GM23338 (cell line): ENCODE data around the gene SORCS2. TPM values are rescaled to one million over a fixed set of nuclear protein-coding genes. Genes with fewer than 3 reads are reported as not detected.

Experiments used
- ATAC-seq: fragments of 200-7000 bp; cut with Tn5 transposase; 3 replicates; pipeline ENCODE4 v1.9.1; 2020
- DNase-seq: peaks from one replicate; pipeline ENCODE4 v3.0.0-alpha.2; 2015; ENCODE audit warnings: low spot score
- H2AFZ ChIP-seq: fragments of 200-600 bp; sonication (generic); 2 replicates; pipeline ENCODE4 v1.8.0; 2016; ENCODE audit warnings: antibody characterized with exemption, mild to moderate bottlenecking, moderate library complexity
- H3F3A ChIP-seq: fragments of 200-600 bp; sonication (generic); replicated peaks from 2 replicates; pipeline ENCODE4 v1.8.0; 2017; ENCODE audit warnings: antibody characterized with exemption, mixed run types, low read depth
- H3K27ac ChIP-seq: fragments of 200-600 bp; sonication (generic); 2 replicates; pipeline ENCODE4 v1.6.1; 2016; ENCODE audit warnings: low read depth
- H3K27me3 ChIP-seq: fragments of 200-600 bp; sonication (generic); 2 replicates; pipeline ENCODE4 v1.8.0; 2016; ENCODE audit warnings: mild to moderate bottlenecking, mixed run types, moderate library complexity; ENCODE audit not compliant: insufficient read depth
- H3K36me3 ChIP-seq: fragments of 200-600 bp; sonication (generic); 2 replicates; pipeline ENCODE4 v1.8.0; 2016; ENCODE audit warnings: mild to moderate bottlenecking; ENCODE audit not compliant: insufficient read depth
- H3K4me1 ChIP-seq: fragments of 200-600 bp; sonication (generic); 2 replicates; pipeline ENCODE4 v1.8.0; 2016; ENCODE audit warnings: mild to moderate bottlenecking, moderate library complexity; ENCODE audit not compliant: insufficient read depth
- H3K4me2 ChIP-seq: fragments of 200-600 bp; sonication (generic); 2 replicates; pipeline ENCODE4 v1.7.1; 2017; ENCODE audit warnings: mixed run types
- H3K4me3 ChIP-seq: fragments of 200-600 bp; sonication (generic); 2 replicates; pipeline ENCODE4 v1.6.1; 2016; ENCODE audit warnings: mixed run types
- H3K79me2 ChIP-seq: fragments of 200-600 bp; sonication (generic); replicated peaks from 2 replicates; pipeline ENCODE4 v1.8.0; 2017; ENCODE audit warnings: mild to moderate bottlenecking; ENCODE audit not compliant: insufficient read depth
- H3K9me2 ChIP-seq: fragments of 200-600 bp; sonication (generic); 2 replicates; pipeline ENCODE4 v1.8.0; 2017; ENCODE audit not compliant: insufficient read depth
- H4K20me1 ChIP-seq: fragments of 200-600 bp; sonication (generic); replicated peaks from 2 replicates; pipeline ENCODE4 v1.8.0; 2017; ENCODE audit warnings: mild to moderate bottlenecking; ENCODE audit not compliant: insufficient read depth
- H3K27ac Mint-ChIP-seq: 2 replicates; pipeline ENCODE4 v1.8.0; 2020; ENCODE audit warnings: inconsistent platforms, mild to moderate bottlenecking, moderate library complexity, mixed read lengths
- H3K27me3 Mint-ChIP-seq: 3 replicates; pipeline ENCODE4 v1.8.0; 2022; ENCODE audit warnings: low read depth, mild to moderate bottlenecking, moderate library complexity, mixed read lengths, inconsistent platforms; ENCODE audit not compliant: insufficient read depth, poor library complexity
- H3K36me3 Mint-ChIP-seq: 3 replicates; pipeline ENCODE4 v1.8.0; 2021; ENCODE audit warnings: low read depth, mild to moderate bottlenecking, inconsistent platforms, moderate library complexity, mixed read lengths
- H3K4me1 Mint-ChIP-seq: 3 replicates; pipeline ENCODE4 v1.8.0; 2020; ENCODE audit warnings: mild to moderate bottlenecking, inconsistent platforms, mixed read lengths
- H3K4me3 Mint-ChIP-seq: 3 replicates; pipeline ENCODE4 v1.8.0; 2021; ENCODE audit warnings: moderate library complexity, mild to moderate bottlenecking, inconsistent platforms, mixed read lengths
- H3K9me3 Mint-ChIP-seq: 3 replicates; pipeline ENCODE4 v1.8.0; 2020; ENCODE audit warnings: moderate library complexity, mild to moderate bottlenecking, inconsistent platforms, mixed read lengths
- EZH2 ChIP-seq: fragments of 200-600 bp; sonication (generic); IDR thresholded peaks from one replicate; pipeline ENCODE4 v1.8.0; 2017; ENCODE audit warnings: antibody characterized with exemption, mild to moderate bottlenecking, low read depth; ENCODE audit not compliant: unreplicated experiment
- EZH2phosphoT487 ChIP-seq: fragments of 200-600 bp; sonication (generic); IDR thresholded peaks from one replicate; pipeline ENCODE4 v1.8.1; 2018; ENCODE audit warnings: antibody characterized with exemption; ENCODE audit not compliant: unreplicated experiment
- ZNF462 ChIP-seq: fragments of 250-450 bp; sonication (Bioruptor Pico); IDR thresholded peaks from 2 replicates; pipeline ENCODE4 v1.5.0; 2020; ENCODE audit warnings: mild to moderate bottlenecking, moderate library complexity
- polyA plus RNA-seq: library from polyadenylated mRNA; unstranded; fragments of >200 nt; fragmentation: Nextera tagmentation; extraction: Ambion mirVana; gene quantifications from 2 replicates; pipeline ENCODE4 v1.2.1, GENCODE V29; 2016
- total RNA-seq: library from RNA; depleted of rRNA; stranded (reverse); fragments of >200 nt; shearing (Covaris generic); gene quantifications from 2 replicates; pipeline ENCODE4 v1.2.3, GENCODE V29; 2014
- TF ChIP-seq, protein P1 (sequence below), 2 experiments: fragments of 200-600 bp in 1 of 2; sonication (generic) in 1 of 2; conservative IDR thresholded peaks; 2 replicates each; pipeline versions ENCODE4 v1.5.1 to v1.6.1; 2016 to 2017; ENCODE audit warnings: antibody characterized with exemption in 2 of 2, low read depth in 2 of 2, mild to moderate bottlenecking in 2 of 2, moderate library complexity in 1 of 2

SORCS2 gene
- total and polyA plus RNA-seq, 2 experiments from 2014 or later, result 0.47 to 2.4 TPM

DNA sequence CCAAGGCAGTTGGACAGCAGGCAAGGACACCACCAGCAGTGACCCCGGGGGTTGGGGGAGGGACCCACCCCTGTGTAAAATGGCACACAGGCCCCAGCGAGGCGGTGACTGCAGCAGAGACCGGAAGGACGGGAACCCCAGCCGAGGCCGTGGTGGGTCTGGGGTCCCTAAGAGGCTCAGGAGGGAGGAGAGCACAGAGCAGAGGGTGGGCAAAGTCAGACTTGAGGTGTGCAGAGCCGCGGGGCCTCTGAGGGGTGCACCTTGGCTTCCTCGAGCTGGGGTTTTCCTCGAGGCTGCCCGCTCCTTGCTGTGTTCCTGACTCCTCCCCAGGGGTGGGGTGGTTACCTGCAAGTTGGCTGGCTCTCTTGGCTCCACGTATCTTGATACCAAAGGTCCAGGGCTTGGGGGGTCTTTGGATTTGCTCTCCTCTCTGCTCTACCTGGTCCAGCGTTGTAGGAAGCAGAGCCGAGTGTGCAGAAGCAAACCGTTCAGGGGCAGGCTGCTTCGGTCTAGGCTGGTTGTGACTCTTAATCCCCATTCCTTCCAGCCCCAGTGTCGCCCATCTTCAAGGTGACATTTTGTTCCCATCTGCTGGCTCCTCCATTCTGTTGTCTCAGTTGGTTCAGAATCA lies 37.9 kb upstream of the SORCS2 start:
- Mint-ChIP-seq H3K4me3 (no peak overlapping the region), H3K27me3 (peaks cover 15% of the 10 kb centered on the region)
- no peaks in the 10 kb centered on the region for H3K36me3 ChIP-seq

More for the DNA sequence above, 37.9 kb upstream of the SORCS2 start:
- Mint-ChIP-seq H3K27ac (no peak overlapping the region), H3K4me1 (peaks cover 3% of the 10 kb centered on the region; the same call in 2 of the 3 replicates), H3K9me3 (no peaks in the 10 kb centered on the region), H3K36me3 (no peaks in the 10 kb centered on the region)
- Histone ChIP-seq H3F3A (no peaks in the 10 kb centered on the region), H3K79me2 (no peaks in the 10 kb centered on the region), H3K27ac (no peak overlapping the region), H3K4me1 (no peaks in the 10 kb centered on the region), H3K4me3 (no peak overlapping the region), H4K20me1 (no peaks in the 10 kb centered on the region), H3K4me2 (no peak overlapping the region), H2AFZ (no peak overlapping the region), H3K9me2 (no peaks in the 10 kb centered on the region), H3K27me3 (no peaks in the 10 kb centered on the region)
- TF ChIP-seq EZH2 (no peak), ZNF462 (CRISPR knock-in tag) (no peak), EZH2phosphoT487 (no peak)
- TF ChIP-seq, protein P1, sequence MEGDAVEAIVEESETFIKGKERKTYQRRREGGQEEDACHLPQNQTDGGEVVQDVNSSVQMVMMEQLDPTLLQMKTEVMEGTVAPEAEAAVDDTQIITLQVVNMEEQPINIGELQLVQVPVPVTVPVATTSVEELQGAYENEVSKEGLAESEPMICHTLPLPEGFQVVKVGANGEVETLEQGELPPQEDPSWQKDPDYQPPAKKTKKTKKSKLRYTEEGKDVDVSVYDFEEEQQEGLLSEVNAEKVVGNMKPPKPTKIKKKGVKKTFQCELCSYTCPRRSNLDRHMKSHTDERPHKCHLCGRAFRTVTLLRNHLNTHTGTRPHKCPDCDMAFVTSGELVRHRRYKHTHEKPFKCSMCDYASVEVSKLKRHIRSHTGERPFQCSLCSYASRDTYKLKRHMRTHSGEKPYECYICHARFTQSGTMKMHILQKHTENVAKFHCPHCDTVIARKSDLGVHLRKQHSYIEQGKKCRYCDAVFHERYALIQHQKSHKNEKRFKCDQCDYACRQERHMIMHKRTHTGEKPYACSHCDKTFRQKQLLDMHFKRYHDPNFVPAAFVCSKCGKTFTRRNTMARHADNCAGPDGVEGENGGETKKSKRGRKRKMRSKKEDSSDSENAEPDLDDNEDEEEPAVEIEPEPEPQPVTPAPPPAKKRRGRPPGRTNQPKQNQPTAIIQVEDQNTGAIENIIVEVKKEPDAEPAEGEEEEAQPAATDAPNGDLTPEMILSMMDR (conservative IDR thresholded peaks at IDR 0.05; ENCODE audit: low read depth in 2 of 2), result no peak
- no peak for ATAC-seq
- DNase-seq, result no peak
